WTC11 (cell line): Measurements from ENCODE around the gene CLIC6. TPM values are rescaled to one million over a fixed set of nuclear protein-coding genes. Genes with fewer than 3 reads are reported as not detected.
"Not testable (repeated sequence)": the region's sequence is repeated elsewhere in the genome, so short reads cannot be mapped to it uniquely, and the experiment has no call there.

Experiments
- ATAC-seq: fragments of 200-7000 bp; cut with Tn5 transposase; 2 replicates; pipeline ENCODE4 v1.10.0; 2021; ENCODE audit warnings: mild to moderate bottlenecking, moderate library complexity
- CTCF ChIA-PET: fragments of 300-600 bp; sonication (Branson Sonifier 250); formaldehyde crosslinking; loops from one replicate; lab custom pipeline; 2021; ENCODE audit warnings: antibody characterized with exemption; lab: Charles Lee
- POLR2A ChIA-PET: fragments of 350-600 bp; sonication (Branson Sonifier 250); formaldehyde crosslinking; loops from one replicate; lab custom pipeline; 2021; ENCODE audit warnings: antibody characterized with exemption; lab: Charles Lee
- DNase-seq: peaks from one replicate; pipeline ENCODE4 v3.0.0; 2021; ENCODE audit warnings: low spot score
- H3K27ac Mint-ChIP-seq: 2 replicates; pipeline ENCODE4 v1.8.0; 2021; ENCODE audit warnings: mixed read lengths
- H3K27me3 Mint-ChIP-seq: 2 replicates; pipeline ENCODE4 v1.8.0; 2021; ENCODE audit warnings: low read depth, mild to moderate bottlenecking, moderate library complexity, mixed read lengths
- H3K36me3 Mint-ChIP-seq: 2 replicates; pipeline ENCODE4 v1.8.0; 2021; ENCODE audit warnings: mixed read lengths
- H3K4me1 Mint-ChIP-seq: 2 replicates; pipeline ENCODE4 v1.8.0; 2022; ENCODE audit warnings: mixed read lengths
- H3K4me3 Mint-ChIP-seq: 2 replicates; pipeline ENCODE4 v1.8.0; 2021; ENCODE audit warnings: mild to moderate bottlenecking, moderate library complexity, mixed read lengths
- H3K9me3 Mint-ChIP-seq: 2 replicates; pipeline ENCODE4 v1.8.0; 2021; ENCODE audit warnings: mixed read lengths
- FOXJ3 ChIP-seq: sonication (generic); formaldehyde crosslinking; IDR thresholded peaks from 2 replicates; pipeline ENCODE4 v1.9.0; 2021; ENCODE audit warnings: missing genetic modification reagents, mild to moderate bottlenecking, borderline replicate concordance
- FOXK1 ChIP-seq: sonication (generic); formaldehyde crosslinking; IDR thresholded peaks from 2 replicates; pipeline ENCODE4 v1.8.0; 2022; ENCODE audit warnings: mild to moderate bottlenecking, moderate library complexity, missing genetic modification reagents
- HMGA2 ChIP-seq: fragments of 250-450 bp; sonication (Bioruptor Pico); IDR thresholded peaks from 2 replicates; pipeline ENCODE4 v1.4.0; 2021; ENCODE audit warnings: mild to moderate bottlenecking, moderate library complexity
- OVOL2 ChIP-seq: fragments of 250-450 bp; sonication (Bioruptor Pico); IDR thresholded peaks from 2 replicates; pipeline ENCODE4 v1.9.0; 2021; ENCODE audit warnings: mild to moderate bottlenecking, borderline replicate concordance
- ZNF138 ChIP-seq: sonication (generic); formaldehyde crosslinking; conservative IDR thresholded peaks from 2 replicates; pipeline ENCODE4 v1.8.1; 2022; ENCODE audit warnings: mild to moderate bottlenecking, moderate library complexity, missing genetic modification reagents
- total RNA-seq: library from RNA; stranded (reverse); gene quantifications from 3 replicates; pipeline ENCODE4 v1.2.3, GENCODE V29; 2021
- TF ChIP-seq, protein P1 (sequence below): sonication (generic); formaldehyde crosslinking; IDR thresholded peaks from 2 replicates; pipeline ENCODE4 v1.8.1; 2022; ENCODE audit warnings: mild to moderate bottlenecking, missing genetic modification reagents, moderate library complexity, borderline replicate concordance
- TF ChIP-seq, protein P2 (sequence below): fragments of 250-450 bp; sonication (Bioruptor Pico); IDR thresholded peaks from 2 replicates; pipeline ENCODE4 v1.9.0; 2021; ENCODE audit warnings: moderate library complexity, mild to moderate bottlenecking, inconsistent platforms, borderline replicate concordance
- TF ChIP-seq, protein P3 (sequence below): sonication (generic); formaldehyde crosslinking; IDR thresholded peaks from 2 replicates; pipeline ENCODE4 v1.8.0; 2023; ENCODE audit warnings: missing genetic modification reagents, mild to moderate bottlenecking, borderline replicate concordance
- TF ChIP-seq, protein P4 (sequence below): fragments of 200-600 bp; IDR thresholded peaks from 2 replicates; pipeline ENCODE4 v1.8.0; 2022; ENCODE audit warnings: antibody characterized with exemption
- TF ChIP-seq, protein P5 (sequence below): sonication (generic); formaldehyde crosslinking; IDR thresholded peaks from 2 replicates; pipeline ENCODE4 v1.8.1; 2023; ENCODE audit warnings: mild to moderate bottlenecking, missing genetic modification reagents
- TF ChIP-seq, protein P6 (sequence below): sonication (generic); formaldehyde crosslinking; IDR thresholded peaks from 2 replicates; pipeline ENCODE4 v1.8.0; 2022; ENCODE audit warnings: mild to moderate bottlenecking, missing genetic modification reagents

Gene CLIC6
- total RNA-seq, 1 experiment from 2014 or later, result 1.8 TPM

DNA sequence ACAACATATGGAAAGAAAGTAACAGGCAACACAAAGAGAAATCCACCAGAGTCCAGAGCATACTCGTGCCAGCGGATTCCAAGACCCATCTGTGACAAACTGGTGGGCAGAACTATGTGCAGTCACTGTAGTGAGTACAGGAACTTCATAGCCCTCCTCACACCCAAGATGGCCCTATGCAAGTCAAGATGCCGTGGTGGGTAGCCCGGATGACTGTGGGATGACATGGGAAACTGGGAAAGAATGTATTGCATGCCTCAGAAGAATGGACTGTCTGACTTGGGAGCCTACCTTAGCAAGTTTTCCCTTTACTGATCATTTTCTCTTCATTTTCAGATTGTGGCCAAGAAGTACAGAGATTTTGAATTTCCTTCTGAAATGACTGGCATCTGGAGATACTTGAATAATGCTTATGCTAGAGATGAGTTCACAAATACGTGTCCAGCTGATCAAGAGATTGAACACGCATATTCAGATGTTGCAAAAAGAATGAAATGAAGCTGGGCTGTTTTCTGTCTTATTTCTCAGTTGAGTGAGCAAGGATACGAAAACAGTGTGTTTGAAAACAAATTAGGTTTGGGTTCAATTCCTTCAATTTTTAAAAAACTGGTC lies 47.3 kb downstream of the CLIC6 start (continued):
- TF ChIP-seq FOXK1 (CRISPR knock-in tag) (no peak), OVOL2 (CRISPR knock-in tag) (no peak), FOXJ3 (CRISPR knock-in tag) (no peak), ZNF138 (CRISPR knock-in tag) (no peak)
- TF ChIP-seq, protein P1, sequence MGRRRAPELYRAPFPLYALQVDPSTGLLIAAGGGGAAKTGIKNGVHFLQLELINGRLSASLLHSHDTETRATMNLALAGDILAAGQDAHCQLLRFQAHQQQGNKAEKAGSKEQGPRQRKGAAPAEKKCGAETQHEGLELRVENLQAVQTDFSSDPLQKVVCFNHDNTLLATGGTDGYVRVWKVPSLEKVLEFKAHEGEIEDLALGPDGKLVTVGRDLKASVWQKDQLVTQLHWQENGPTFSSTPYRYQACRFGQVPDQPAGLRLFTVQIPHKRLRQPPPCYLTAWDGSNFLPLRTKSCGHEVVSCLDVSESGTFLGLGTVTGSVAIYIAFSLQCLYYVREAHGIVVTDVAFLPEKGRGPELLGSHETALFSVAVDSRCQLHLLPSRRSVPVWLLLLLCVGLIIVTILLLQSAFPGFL (CRISPR knock-in tag), result no peak
- TF ChIP-seq, protein P2, sequence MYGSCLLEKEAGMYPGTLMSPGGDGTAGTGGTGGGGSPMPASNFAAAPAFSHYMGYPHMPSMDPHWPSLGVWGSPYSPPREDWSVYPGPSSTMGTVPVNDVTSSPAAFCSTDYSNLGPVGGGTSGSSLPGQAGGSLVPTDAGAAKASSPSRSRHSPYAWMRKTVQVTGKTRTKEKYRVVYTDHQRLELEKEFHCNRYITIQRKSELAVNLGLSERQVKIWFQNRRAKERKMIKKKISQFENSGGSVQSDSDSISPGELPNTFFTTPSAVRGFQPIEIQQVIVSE, result no peak
- TF ChIP-seq, protein P3, sequence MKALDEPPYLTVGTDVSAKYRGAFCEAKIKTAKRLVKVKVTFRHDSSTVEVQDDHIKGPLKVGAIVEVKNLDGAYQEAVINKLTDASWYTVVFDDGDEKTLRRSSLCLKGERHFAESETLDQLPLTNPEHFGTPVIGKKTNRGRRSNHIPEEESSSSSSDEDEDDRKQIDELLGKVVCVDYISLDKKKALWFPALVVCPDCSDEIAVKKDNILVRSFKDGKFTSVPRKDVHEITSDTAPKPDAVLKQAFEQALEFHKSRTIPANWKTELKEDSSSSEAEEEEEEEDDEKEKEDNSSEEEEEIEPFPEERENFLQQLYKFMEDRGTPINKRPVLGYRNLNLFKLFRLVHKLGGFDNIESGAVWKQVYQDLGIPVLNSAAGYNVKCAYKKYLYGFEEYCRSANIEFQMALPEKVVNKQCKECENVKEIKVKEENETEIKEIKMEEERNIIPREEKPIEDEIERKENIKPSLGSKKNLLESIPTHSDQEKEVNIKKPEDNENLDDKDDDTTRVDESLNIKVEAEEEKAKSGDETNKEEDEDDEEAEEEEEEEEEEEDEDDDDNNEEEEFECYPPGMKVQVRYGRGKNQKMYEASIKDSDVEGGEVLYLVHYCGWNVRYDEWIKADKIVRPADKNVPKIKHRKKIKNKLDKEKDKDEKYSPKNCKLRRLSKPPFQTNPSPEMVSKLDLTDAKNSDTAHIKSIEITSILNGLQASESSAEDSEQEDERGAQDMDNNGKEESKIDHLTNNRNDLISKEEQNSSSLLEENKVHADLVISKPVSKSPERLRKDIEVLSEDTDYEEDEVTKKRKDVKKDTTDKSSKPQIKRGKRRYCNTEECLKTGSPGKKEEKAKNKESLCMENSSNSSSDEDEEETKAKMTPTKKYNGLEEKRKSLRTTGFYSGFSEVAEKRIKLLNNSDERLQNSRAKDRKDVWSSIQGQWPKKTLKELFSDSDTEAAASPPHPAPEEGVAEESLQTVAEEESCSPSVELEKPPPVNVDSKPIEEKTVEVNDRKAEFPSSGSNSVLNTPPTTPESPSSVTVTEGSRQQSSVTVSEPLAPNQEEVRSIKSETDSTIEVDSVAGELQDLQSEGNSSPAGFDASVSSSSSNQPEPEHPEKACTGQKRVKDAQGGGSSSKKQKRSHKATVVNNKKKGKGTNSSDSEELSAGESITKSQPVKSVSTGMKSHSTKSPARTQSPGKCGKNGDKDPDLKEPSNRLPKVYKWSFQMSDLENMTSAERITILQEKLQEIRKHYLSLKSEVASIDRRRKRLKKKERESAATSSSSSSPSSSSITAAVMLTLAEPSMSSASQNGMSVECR, result no peak

DNA sequence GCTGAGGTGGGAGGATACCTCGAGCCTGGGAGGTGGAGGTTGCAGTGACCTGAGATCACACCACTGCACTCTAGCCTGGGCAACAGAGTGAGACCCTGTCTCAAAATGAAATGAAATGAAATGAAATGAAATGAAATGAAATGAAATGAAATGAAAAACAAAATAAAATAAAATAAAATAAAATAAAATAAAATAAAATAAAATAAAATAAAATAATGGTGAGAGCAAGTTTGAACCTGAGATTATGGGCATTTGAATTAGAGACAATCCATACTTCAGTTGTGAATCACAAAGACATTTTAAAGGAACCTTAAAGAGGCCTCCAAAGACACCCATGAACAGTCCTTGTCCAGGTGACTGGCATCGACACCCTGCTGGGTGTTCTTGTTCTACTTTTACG lies 49.7 kb downstream of the CLIC6 start:
- POLR2A ChIA-PET, ATAC-seq, H3K27me3 Mint-ChIP-seq, H3K27ac Mint-ChIP-seq, H3K4me1 Mint-ChIP-seq, H3K9me3 Mint-ChIP-seq, CTCF ChIA-PET, H3K4me3 Mint-ChIP-seq, H3K36me3 Mint-ChIP-seq, DNase-seq: not testable (repeated sequence)
- TF ChIP-seq HMGA2 (CRISPR knock-in tag), result peak; percentile 93

DNA sequence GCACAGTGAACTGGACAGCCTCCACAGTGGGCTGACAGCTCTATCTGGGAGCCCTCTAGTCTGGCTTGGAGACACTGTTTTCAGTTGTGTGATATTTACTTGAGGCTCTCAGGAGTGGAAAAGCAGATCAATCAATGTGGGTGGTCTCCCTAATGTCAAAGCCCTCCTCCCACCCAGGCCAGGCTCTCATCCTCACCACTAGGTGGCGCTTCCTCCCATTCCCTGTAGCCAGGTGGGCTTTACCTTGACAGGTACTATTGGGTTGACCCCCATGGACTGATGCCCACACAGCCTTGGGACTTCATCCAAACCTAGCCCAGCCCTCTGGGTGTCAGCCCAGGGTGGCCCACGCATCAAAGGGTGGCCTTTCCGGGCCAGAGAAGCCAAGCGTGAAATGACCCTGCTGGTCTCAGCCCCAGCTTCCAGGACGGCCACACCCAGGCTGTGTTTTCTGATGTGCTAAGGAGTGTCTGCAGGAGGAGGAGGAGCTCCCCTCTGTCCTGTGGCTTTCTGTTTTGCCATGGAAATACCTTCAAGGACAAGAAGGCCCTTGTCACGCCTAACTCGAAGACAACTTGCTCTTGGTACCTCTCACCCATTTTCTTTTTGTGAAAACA lies 54.0 kb downstream of the CLIC6 start:
- ChIA-PET CTCF (interaction anchor here (0.6 to 3.2 kb wide), 10 partner anchors 10 to 1117 kb away, joined by 3 to 25 read pairs (median 3); no protein-coding TSS in a partner anchor), POLR2A (no interaction called here)
- peak; percentile 91 for ATAC-seq
- Mint-ChIP-seq H3K4me3 (no peak overlapping the region), H3K36me3 (no peaks in the 10 kb centered on the region), H3K27ac (no peak overlapping the region), H3K9me3 (no peaks in the 10 kb centered on the region), H3K4me1 (no peaks in the 10 kb centered on the region), H3K27me3 (peaks cover 6% of the 10 kb centered on the region; the same call in 1 of the 2 replicates)
- TF ChIP-seq FOXK1 (CRISPR knock-in tag), result no peak
- TF ChIP-seq, protein P4, sequence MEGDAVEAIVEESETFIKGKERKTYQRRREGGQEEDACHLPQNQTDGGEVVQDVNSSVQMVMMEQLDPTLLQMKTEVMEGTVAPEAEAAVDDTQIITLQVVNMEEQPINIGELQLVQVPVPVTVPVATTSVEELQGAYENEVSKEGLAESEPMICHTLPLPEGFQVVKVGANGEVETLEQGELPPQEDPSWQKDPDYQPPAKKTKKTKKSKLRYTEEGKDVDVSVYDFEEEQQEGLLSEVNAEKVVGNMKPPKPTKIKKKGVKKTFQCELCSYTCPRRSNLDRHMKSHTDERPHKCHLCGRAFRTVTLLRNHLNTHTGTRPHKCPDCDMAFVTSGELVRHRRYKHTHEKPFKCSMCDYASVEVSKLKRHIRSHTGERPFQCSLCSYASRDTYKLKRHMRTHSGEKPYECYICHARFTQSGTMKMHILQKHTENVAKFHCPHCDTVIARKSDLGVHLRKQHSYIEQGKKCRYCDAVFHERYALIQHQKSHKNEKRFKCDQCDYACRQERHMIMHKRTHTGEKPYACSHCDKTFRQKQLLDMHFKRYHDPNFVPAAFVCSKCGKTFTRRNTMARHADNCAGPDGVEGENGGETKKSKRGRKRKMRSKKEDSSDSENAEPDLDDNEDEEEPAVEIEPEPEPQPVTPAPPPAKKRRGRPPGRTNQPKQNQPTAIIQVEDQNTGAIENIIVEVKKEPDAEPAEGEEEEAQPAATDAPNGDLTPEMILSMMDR, result peak; percentile 91
- TF ChIP-seq, protein P5, sequence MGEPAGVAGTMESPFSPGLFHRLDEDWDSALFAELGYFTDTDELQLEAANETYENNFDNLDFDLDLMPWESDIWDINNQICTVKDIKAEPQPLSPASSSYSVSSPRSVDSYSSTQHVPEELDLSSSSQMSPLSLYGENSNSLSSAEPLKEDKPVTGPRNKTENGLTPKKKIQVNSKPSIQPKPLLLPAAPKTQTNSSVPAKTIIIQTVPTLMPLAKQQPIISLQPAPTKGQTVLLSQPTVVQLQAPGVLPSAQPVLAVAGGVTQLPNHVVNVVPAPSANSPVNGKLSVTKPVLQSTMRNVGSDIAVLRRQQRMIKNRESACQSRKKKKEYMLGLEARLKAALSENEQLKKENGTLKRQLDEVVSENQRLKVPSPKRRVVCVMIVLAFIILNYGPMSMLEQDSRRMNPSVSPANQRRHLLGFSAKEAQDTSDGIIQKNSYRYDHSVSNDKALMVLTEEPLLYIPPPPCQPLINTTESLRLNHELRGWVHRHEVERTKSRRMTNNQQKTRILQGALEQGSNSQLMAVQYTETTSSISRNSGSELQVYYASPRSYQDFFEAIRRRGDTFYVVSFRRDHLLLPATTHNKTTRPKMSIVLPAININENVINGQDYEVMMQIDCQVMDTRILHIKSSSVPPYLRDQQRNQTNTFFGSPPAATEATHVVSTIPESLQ (CRISPR knock-in tag), result no peak
- TF ChIP-seq, protein P3, result no peak
- TF ChIP-seq, protein P6, sequence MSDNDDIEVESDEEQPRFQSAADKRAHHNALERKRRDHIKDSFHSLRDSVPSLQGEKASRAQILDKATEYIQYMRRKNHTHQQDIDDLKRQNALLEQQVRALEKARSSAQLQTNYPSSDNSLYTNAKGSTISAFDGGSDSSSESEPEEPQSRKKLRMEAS, result no peak
- peak; percentile 76 for DNase-seq
